ENCODE measurements around the gene USP36.
"Not testable (repeated sequence)": the region's sequence is repeated elsewhere in the genome, so short reads cannot be mapped to it uniquely, and the experiment has no call there.

USP36 gene

DNA sequence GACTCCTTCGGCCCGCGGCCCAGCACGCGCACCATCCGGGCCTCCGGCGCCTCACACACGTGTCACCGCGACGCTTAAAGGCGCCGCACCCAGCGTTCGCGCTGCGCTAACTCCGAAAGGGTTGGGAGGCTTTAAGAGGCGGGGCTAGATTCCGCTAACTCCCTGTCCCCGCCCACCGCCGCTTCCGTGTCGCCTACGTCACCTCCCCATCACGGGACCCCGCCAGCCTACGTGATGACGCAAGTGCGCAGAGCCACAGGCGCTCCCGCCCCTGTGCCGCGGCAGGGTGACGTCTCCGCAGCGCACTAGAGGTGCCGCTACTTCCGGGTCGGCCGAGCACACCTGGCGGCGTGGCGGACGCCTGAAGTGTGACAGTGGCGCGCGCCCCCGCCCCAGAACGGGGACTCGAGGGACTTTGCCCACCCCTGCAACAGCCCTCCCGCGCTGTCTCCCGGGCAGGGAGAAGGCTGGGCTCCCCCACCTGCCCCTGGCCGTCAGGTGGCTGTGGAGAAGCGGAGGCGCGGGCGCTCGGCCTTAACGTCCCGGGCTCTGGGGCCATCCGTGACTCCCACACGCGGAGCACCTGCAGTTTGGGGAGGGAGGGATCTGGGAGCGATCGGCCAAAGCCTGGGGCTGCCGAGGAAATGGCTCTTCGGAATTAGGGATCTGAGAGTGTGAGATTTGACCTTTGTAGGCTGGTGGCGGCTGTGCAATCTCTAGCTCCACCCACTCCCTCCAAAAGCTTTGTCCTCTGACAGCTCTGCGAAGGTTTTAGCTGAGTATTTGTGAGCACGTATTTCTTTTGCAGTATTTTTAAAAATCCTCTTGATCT is at the start of gene USP36:
USP36 (minus strand) TSS at position 35 of the 832 bp plus-strand sequence. CDS start 4,451 bp downstream, outside the sequence.
- DNase-seq (ENCODE audit: low read depth): peak; percentile 100

DNA sequence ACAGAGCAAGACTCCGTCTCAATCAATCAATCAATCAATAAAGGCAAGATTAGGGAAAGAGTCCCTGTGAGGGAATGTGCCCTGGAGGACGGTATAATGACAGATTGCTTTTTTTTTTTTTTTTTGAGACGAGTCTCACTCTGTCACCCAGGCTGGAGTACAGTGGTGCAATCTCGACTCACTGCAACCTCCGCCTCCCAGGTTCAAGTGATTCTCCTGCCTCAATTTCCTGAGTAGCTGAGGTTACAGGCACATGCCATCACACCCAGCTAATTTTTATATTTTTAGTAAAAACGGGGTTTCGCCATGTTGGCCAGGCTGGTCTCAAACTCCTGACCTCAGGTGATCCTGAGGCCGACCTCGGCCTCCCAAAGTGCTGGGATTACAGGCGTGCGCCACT is 49.5 kb upstream of the USP36 start:
- not testable (repeated sequence) for DNase-seq (ENCODE audit: low read depth)

DNA sequence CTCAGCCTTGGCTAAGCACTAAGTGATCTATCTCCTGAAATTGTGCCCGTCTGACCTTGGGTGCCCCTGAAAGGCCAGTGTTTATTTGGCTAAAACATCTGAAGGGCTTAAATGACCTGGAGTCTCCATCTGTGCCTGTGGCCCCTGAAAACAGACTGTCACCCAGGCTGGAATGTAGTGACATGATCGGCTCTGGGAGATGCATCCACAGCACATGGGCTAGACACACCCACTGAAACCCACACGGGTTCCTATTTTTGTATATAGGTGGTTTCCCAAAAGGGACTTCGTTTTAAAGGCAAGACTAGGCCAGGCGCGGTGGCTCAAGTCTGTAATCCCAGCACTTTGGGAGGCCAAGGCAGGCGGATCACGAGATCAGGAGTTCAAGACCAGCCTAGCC is 48.9 kb upstream of the USP36 start:
- peak; percentile 4 for DNase-seq (ENCODE audit: low read depth)

DNA sequence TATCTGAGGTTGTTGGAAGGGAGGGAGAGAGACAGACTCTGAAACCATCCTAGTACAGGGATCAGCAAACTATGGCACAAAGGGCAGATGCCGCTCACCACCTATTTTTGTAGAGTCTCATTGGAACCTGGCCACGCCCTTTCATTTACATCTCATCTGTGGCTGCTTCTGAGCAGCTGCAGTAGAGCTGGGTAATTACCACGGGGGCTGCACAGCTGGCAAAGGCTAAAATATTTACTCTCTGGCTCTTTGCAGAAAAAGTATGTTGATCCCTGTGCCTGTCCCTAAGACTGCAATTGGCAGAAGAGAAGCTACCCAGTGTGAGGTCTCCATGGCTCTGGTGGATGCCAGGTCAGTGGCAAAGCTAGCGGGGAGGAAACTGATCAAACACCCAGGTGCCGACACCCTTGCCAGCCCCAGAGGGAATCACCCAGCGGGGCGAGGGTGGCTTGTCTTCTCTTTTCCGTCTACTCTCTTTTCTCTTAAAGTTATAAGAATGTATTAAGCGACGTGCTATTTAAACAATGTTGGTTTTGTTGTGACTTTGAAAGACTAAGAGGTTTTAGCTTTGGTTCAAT is 48.4 kb upstream of the USP36 start:
- no peak for DNase-seq (ENCODE audit: low read depth)

DNA sequence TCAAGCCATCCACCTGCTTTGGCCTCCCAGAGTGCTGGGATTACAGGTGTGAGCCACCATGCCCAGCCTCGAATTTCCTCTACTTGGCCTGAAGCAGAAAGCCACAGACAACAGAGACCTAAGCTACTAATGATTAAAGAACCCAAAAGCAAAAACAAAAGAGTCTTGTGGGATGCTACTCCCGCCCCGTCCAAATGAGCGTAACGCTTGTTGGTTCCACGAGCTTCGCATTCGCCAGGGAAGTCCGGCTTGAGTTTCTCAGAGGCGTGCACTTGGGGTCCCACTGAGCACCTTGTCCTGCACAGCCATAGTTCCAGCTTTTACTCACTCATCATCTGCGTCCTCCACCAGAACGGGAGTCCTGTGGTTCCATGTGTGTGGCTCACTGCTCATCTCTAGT is 46.3 kb upstream of the USP36 start:
- DNase-seq (ENCODE audit: low read depth): no peak

DNA sequence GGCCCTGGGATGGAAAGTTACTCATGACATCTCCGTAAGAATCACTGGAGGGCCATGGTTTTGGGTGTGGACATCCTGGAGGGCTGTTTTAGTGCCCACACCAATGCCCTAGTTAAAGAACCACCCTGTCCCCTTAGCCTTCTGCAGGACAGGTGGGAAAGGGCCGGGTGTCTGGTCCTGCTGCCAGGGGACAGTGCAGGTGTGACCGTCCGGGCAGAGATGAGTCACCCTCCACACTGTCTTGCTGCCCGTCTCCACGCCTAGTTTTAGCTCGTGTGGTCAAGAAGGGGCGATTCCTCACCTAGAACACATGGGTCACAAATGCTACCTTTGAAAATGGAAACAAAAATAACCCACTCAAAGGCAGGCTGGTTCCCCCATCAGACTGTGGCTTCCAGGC is 45.3 kb upstream of the USP36 start:
- DNase-seq (ENCODE audit: low read depth): no peak

DNA sequence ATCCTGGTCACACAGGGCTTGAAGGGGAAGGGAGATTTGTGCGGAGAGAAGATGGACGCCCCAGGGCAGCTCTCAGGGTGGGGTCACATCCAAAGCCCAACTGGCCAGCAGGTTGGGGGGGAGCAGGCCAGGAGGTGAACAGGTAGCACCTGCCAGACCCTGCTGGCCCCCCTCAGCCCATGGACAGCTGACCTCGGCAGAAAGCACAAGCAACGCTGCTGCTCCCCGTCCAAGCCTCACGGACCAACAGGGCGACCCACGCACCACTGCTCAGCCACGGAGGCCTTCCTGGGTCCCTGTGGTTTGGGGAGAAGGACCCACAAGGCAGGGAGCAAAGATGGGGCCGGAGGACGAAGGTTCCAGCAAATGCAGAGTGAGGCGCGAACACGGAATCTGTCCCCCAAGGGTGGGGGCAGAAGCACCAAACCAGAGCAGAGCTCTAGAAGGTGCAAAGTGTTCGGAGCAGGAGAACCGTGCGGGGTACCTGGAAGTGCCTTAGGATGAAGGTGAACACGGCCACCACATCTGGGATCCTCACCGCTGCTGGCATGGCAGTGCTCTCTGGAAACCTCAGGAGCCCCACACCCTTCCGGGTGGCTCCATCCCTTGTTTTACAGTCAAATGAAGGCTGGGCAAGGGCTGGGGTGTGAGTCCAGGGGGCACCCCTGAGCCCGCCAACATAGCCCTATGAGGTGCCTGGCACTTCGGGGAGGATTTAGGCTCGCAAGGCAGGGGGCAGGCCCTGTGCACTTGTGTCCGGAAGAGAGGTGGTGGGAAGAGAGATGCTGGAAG is 44.5 kb upstream of the USP36 start:
- DNase-seq (ENCODE audit: low read depth): no peak

DNA sequence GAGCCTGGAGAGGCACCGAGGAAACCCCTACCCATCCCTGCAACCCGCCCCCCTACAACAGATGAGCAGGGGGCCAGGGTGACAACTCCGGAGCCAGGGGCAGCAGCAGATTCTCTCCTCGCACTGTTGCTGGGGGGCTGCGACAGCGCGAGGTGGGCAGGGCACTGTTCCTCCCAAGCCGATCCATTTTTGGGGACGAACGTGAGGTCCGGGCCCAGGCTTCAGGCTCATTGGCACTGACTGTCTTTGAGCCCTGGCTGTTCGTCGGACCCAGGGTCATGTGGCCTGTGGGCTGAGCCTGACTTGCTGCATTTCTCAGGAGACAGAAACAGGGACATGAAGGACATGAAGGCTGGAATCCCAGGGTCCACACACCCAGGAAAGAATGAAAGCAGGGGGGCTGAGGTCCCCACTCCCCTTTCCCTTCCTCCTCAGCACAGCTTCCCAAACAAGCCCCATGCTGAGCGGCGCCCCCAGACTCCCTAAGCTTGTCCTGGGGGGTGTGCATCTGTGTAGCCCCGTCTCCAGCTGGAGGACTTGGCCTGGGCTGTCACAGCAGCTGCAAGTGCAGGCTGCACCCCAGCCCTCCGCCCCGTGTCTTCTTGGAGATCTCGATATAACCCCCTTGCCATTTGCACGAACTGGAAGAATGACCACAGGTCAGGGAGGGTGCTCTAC is 43.7 kb upstream of the USP36 start:
- no peak for DNase-seq (ENCODE audit: low read depth)

DNA sequence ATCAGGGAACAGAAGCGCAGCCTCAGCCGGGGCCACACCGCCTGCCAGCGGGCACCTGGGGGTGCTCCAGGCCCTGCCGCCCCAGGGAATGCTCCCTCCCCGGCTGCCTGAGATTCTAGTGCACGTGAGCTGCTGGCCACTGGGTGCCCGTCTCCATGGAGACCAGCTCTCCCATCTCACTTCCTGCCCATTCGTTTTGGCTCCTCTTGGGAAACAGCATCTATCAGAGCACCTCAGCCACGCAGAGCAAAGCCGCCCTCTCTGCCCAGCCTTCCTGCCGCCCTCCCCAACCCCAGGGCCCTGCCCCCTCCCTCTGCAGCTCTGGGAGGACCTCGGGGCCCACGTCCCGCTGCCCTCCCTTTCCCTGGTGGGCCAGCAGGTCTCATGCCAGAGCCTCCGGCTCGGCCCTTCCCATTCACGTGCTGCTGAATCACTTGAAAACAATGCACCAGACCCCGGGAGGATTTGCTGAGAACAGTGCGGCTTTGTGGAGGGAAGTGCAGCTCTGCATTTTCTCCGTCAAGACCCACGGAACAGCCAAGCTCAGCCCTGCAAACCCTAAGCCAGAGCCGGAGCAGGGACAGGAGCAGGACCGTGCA is 43.0 kb upstream of the USP36 start:
- DNase-seq (ENCODE audit: low read depth): no peak

DNA sequence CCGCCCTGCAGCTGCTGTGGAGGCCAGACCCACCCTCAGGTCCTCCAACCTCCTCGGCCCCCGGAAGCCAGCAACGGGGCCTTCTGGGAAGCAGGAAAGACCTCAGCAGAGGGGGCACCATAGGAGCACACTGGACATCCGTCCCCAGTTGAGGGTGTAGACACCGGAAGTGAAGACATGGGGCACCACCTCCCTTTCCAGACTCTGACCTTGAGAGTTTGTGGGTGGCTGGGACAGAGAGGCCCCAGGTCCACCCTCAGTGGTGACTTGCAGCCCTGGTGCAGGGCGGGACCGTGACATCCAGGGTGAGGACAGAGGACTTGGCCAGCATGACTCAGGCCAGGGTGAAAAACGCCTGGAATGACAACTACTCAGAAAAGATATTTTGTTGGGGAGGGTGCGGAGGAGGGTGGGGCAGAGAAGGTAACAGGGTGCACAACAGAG is 42.5 kb upstream of the USP36 start:
- DNase-seq (ENCODE audit: low read depth): no peak

DNA sequence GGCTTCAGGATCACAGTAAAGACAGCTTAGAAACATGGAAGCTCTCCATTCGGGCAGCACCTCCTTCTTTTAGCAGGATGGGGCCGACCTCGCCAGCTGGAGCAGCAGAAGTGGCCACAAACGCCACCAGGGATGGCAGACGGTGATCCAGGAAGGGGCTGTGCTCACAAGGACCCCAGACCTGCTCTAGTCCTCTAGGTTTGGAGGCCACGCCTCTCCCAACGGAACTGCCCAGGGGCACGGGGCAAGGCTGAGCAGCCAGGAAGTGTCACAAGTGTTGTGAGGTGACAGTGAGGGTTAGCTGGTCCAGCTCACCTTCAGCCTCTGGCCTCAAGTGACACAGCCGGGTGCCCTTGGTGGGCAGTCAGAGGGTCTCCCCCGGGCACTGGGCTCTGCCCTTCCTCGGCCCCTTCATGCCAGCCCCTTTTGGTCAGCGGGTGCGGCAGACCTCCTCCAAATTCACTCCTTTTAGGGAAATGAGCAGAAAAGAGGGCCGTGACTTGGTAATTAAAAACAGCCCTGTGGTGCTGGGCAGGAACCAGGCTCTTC is 42.0 kb upstream of the USP36 start:
- DNase-seq (ENCODE audit: low read depth): no peak

DNA sequence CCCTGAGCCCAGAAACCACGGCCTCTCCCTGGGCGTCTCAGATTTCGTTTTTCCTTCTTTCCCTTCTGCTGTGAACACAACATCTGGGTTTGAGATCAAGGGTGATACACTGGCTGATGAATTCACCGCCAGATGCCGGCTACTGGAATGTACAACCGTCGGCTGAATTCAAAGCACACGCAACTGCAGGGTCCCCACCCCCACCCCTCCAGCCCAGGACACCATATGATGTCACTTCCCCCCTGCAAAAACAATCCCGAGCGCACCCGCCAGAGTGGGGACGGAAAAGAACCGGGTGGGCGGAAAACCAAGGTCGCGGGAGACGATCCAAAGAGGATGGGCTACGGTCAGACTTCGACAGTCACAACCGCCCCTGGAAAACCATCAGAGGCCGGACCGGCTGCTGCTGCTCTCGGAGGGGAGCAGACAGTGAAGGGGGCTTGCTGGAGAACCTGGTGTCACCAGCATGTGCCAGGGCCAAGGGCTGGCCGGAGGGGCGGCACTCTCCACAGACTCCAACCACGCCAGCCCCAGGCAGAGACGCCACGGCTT is 39.1 kb upstream of the USP36 start:
- DNase-seq (ENCODE audit: low read depth): peak; percentile 6

DNA sequence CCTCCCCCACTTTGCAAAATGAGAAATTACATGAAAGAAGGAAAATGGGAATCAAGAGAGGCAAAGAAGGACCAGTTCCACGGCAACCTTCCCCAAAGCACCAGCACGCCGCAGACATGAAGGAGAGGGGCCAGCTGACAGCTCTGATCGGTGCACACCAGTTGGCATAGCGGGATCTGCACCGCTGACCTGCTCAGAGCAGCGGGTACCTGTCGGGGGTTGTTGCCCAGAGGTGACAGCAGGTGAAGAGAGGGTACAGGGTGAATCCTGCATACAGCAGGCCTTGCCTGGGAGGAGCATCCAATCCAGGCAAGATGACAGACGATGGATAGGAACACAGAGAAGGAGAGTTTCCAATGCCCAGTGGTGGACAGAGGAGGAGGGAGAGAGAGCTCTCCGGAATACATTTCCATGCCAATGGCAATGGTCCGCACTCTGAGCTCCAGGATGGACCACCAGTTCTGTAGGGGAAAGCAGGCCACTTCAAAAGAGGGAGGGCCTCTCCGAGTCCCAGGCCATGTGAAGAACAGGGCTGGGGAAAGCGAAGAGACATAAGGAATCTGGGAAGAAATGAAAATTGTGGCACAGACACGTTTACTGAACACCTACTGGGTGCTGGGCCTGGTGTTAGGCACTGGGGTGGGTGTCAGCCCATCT is 38.4 kb upstream of the USP36 start:
- DNase-seq (ENCODE audit: low read depth): no peak

DNA sequence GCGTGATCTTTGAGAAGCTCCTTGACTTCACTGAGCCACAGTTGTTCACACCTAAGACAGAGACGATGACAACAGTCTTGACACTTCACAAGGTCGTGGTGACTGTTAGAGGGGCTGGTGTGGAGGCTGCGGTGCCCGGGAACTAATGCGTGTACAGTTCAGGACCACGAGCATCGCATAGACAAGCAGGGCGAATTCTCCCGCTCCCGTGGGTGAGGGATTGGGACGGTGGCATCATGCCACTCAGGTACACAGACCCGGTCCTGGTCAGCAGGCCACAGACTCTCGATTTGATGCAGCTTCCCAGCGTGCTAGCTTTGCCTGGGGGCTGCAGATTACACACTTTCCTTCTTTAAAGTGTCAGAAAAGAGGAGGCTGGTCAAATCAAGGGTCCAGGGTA is 37.6 kb upstream of the USP36 start:
- DNase-seq (ENCODE audit: low read depth): no peak

DNA sequence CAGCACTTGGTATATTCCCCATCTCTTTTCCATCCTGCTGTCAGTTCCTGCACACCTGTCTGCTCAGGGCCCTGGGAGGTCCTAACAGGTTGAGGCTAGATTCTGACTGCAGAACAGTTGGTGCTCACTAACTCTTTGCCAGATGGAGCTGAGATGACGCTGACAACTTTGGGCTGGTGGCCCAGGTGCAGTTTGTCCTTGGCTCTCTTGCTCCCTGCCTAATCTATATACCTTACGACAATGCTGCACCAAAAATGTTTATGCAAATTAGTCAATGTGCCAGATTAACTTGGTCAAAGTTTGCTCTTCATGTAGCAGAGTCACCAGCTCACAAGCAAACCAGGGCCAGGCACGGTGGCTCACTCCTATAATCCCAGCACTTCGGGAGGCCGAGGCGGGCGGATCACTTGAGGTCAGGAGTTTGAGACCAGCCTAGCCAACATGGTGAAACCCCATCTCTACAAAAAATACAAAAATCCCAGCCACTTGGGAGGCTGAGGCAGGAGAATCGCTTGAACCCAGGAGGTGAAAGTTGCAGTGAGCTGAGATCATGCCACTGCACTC is 36.4 kb upstream of the USP36 start:
- DNase-seq (ENCODE audit: low read depth): not testable (repeated sequence)

DNA sequence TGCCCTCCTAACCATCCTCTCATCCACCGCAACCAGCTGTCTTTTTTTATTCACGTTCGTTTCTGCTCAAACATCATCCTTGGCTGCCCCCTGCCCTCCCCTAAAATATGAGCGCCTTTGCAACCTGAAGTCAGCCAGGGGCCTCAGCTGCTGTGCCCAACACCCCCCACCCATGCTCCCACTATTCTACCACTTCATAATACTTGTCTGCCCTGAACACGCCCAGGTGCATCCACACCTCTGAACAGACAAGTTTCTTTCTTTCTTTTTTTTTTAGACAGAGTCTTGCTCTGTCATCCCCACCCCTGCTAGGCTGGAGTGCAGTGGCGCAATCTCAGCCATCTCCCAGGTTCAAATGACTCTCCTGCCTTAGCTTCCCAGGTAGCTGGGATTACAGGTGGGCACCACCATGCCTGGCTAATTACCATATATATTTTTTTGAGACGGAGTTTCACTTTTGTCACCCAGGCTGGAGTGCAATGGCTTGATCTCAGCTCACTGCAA is 35.5 kb upstream of the USP36 start:
- DNase-seq (ENCODE audit: low read depth): no peak

DNA sequence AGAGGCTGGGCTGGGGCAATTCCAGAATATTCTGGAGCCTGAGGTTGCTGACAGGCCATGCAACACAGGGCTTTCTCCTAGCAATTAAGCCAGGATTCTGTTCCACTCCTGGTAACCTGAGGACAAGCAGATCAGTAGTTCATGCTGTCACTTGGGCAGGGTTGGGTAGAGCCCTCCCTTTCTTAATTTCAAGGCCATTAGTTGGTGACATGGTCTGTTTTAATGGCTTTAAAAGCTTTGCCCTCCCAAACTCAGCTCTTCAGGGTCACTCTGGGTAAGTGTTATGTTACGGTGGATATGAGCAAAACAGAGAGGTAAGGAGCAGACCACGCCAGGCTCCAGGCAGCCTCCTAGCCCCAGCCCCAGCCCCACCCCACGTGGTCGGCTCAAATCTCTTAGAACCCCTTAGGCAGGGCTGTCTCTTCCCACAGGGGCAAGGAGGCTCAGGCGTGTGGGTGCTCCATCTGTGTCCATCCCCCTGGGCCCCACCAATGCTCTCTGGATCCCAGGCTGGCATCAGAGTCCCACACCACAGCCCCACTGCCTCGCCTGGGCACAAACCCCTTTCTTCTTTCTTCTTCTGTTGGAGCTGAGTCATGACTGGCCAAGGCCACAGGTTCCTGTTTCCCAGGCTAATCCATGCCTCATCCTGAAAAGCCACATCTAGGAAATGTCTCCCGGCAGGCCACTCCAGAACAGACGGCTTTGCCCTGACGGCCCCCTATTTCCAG is 34.9 kb upstream of the USP36 start:
- no peak for DNase-seq (ENCODE audit: low read depth)

DNA sequence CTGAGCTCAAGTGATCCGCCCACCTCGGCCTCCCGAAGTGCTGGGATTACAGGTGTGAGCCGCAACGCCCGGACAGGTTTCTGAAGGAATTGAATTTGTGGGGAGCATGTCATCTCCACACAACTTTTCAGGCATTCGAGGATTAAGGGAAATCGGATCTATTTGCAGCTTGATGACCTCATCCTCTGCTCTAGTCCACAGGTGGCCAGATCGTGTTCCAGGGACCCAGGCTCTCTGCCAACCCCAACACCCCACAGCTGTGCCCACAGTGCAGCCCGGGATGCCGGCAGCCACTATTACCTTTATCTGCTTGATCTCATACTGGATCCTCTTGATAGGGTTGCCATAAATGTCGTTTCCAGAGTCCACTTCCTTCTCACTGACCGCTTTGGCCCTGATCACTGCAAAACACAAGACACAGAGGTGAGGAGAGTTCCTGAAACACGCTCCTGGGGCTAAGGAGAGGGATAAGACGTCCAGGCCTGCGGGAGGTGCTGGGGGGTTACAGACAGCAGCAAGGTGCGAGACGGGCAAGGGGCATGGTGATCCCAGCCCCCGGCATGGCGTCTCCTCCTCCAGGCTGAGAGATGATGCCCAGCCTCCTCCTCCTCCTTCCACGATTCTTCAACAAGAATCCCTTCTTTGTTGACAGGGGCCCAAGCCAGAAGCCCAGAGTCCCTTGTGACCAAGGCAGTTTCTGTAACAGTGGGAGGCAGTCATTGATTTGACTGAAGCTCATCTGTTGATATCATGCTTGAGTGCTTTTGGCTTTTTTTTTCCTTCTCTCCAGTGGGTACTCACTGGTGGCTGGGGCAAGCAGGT is 33.1 kb upstream of the USP36 start:
- no peak for DNase-seq (ENCODE audit: low read depth)

DNA sequence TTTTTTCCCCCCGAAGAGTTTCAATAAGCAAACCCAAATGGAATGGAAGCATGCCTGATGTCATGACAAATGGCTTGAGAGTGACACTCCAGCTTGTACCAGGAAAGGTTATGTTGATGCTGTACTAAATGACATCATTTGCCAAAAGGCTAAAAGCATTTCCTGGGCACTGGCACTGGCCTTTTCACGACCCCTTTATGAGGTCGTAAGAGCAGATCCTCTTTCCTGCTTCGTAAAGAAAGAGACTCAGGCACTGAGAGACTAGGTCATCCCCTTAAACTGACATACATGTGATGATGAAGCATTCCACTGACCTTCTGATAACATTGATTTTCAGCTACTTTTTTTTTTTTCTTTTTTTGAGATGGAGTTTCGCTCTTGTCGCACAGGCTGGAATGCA is 31.9 kb upstream of the USP36 start:
- DNase-seq (ENCODE audit: low read depth): no peak
